PFSK-1 (cell line): ENCODE results near the gene P3R3URF.

Source experiments
- FOXP2 ChIP-seq: optimal IDR thresholded peaks from 2 replicates; pipeline ENCODE3; 2011; ENCODE audit warnings: borderline replicate concordance, control low read depth, inconsistent platforms; ENCODE audit not compliant: insufficient read depth; ENCODE audit errors: extremely low read length, extremely low read depth
- POLR2AphosphoS5 ChIP-seq: IDR thresholded peaks from 2 replicates; pipeline ENCODE4 v1.6.1; 2012; ENCODE audit warnings: low read depth, mild to moderate bottlenecking, control low read depth, low read length, moderate library complexity
- REST ChIP-seq, 2 experiments: IDR thresholded peaks; 2 replicates each; pipeline versions ENCODE4 v1.6.1 to v1.8.0; 2011 to 2012; ENCODE audit warnings: low read depth in 2 of 2, low read length in 2 of 2, control low read depth in 1 of 2, inconsistent platforms in 1 of 2, mild to moderate bottlenecking in 1 of 2, moderate library complexity in 1 of 2; ENCODE audit not compliant: insufficient read depth in 1 of 2
- SIN3A ChIP-seq: IDR thresholded peaks from 2 replicates; pipeline ENCODE4 v1.6.1; 2012; ENCODE audit warnings: mild to moderate bottlenecking, low read length, moderate library complexity, borderline replicate concordance; ENCODE audit not compliant: insufficient read depth
- TAF1 ChIP-seq: IDR thresholded peaks from 2 replicates; pipeline ENCODE4 v1.6.1; 2012; ENCODE audit warnings: low read length, control low read depth, borderline replicate concordance; ENCODE audit not compliant: insufficient read depth

The P3R3URF gene

GRCh38 chr1:46166521-46167462 is 9.5 kb downstream of the P3R3URF start:
- no peak for TF ChIP-seq REST (IDR thresholded peaks at IDR 0.05; ENCODE audit: insufficient read depth in 1 of 2, low read depth in 2 of 2, low read length in 2 of 2)
- no peak for TF ChIP-seq POLR2AphosphoS5
- TF ChIP-seq FOXP2: no peak
- TF ChIP-seq TAF1: no peak
- TF ChIP-seq SIN3A: no peak

- TF ChIP-seq FOXP2 (no peak), POLR2AphosphoS5 (no peak), REST (IDR thresholded peaks at IDR 0.05; ENCODE audit: insufficient read depth in 1 of 2, low read depth in 2 of 2, low read length in 2 of 2) (no peak), SIN3A (no peak), TAF1 (no peak)
Observed at GRCh38 chr1:46160212-46160611, 16.1 kb downstream of the P3R3URF start.

GRCh38 chr1:46159516-46159915 is 16.8 kb downstream of the P3R3URF start:
- no peak for TF ChIP-seq TAF1
- TF ChIP-seq SIN3A: no peak
- no peak for TF ChIP-seq REST (IDR thresholded peaks at IDR 0.05; ENCODE audit: insufficient read depth in 1 of 2, low read depth in 2 of 2, low read length in 2 of 2)
- no peak for TF ChIP-seq POLR2AphosphoS5
- no peak for TF ChIP-seq FOXP2

DNA sequence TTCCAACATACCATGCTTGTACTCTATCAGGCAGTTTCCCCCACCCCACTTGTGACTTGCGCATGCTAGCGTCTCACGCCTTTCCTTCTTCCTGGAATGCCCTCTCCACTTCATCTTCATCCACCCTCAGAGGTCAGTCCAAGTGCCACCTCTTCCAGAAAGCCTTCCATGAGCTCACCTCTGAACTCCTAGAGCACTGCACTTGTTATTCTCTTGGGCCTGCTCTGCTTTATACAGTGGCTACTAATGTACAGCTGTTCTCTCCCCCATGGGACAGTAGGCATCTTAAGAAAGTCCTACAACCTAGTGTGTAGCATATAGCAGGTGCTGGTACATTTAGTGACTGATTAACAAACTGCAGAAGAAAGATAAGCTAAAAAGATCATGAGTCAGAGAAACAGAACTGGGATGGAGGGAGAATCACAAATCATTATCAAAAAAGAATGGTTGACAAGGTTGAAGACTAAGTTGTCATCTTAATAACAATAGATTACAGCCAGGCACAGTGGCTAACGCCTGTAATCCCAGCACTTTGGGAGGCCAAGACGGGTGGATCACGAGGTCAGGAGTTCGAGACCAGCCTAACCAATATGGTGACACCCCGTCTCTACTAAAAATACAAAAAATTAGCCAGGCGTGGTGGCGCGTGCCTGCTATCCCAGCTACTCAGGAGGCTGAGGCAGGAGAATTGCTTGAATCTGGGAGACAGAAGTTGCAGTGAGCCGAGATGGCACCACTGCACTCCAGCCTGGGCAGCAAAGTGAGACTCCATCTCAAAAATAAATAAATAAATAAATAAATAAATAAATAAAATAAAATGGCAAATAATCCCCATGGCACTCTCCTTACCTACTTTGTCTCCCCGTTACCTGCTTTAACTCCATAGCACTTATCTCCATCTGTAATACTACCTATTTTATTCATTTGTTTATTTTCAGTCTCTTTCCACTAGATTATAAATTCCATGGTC is 17.7 kb downstream of the P3R3URF start:
- TF ChIP-seq REST (IDR thresholded peaks at IDR 0.05; ENCODE audit: insufficient read depth in 1 of 2, low read depth in 2 of 2, low read length in 2 of 2) (no peak), SIN3A (no peak), TAF1 (no peak), FOXP2 (no peak), POLR2AphosphoS5 (no peak)
